ENCODE results near the gene STK32B. TPM values are rescaled to one million over a fixed set of nuclear protein-coding genes. Genes with fewer than 3 reads are reported as not detected.
"Not testable (repeated sequence)": the region's sequence is repeated elsewhere in the genome, so short reads cannot be mapped to it uniquely, and the experiment has no call there.

STK32B gene
- total RNA-seq, 4 donors from 2014 or later, result 3.0 to 33.8 (median 4.3) TPM

DNA sequence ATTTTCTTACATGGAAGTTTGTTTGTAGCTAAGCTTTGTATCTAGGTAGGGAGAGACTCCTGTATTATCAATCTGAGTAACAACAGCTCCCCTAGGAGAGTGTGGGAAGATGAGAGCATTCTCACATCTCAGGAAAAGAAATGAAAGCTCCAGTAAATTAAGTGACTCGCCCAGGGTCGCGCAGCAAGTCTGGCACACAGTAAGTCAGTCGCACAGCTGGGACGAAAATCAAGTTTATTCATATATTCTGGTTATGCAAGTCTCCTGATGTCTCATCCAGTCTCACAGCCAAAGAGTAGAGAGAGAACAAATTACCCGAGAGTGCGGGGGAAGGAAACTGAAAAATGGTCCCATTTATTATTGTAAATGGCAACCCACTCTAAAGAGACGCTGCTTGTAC is 216.1 kb downstream of the STK32B start:
- Histone ChIP-seq H3K4me1 (no peaks in the 10 kb centered on the region), H3K9me3 (no peaks in the 10 kb centered on the region), H3K27ac (no peak overlapping the region), H3K27me3 (no peaks in the 10 kb centered on the region), H3K36me3 (no peaks in the 10 kb centered on the region), H3K4me3 (no peak overlapping the region)
- intact Hi-C loops (cut with DNase I; ENCODE audit: low total_unique reads), result no loop called here
- DNase-seq, result no peak
- TF ChIP-seq, protein P1, sequence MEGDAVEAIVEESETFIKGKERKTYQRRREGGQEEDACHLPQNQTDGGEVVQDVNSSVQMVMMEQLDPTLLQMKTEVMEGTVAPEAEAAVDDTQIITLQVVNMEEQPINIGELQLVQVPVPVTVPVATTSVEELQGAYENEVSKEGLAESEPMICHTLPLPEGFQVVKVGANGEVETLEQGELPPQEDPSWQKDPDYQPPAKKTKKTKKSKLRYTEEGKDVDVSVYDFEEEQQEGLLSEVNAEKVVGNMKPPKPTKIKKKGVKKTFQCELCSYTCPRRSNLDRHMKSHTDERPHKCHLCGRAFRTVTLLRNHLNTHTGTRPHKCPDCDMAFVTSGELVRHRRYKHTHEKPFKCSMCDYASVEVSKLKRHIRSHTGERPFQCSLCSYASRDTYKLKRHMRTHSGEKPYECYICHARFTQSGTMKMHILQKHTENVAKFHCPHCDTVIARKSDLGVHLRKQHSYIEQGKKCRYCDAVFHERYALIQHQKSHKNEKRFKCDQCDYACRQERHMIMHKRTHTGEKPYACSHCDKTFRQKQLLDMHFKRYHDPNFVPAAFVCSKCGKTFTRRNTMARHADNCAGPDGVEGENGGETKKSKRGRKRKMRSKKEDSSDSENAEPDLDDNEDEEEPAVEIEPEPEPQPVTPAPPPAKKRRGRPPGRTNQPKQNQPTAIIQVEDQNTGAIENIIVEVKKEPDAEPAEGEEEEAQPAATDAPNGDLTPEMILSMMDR (IDR thresholded peaks at IDR 0.05), result no peak
- TF ChIP-seq POLR2A (IDR thresholded peaks at IDR 0.05), result no peak

GRCh38 chr4:5276475-5277075 is 225.3 kb downstream of the STK32B start:
- Histone ChIP-seq H3K36me3 (no peaks in the 10 kb centered on the region), H3K4me1 (no peaks in the 10 kb centered on the region), H3K9me3 (no peaks in the 10 kb centered on the region), H3K4me3 (no peak overlapping the region), H3K27ac (no peak overlapping the region), H3K27me3 (no peaks in the 10 kb centered on the region)
- no peak for DNase-seq
- TF ChIP-seq, protein P1 (IDR thresholded peaks at IDR 0.05), result no peak
- TF ChIP-seq POLR2A (IDR thresholded peaks at IDR 0.05), result no peak
- intact Hi-C loops (cut with DNase I; ENCODE audit: low total_unique reads), result no loop called here

DNA sequence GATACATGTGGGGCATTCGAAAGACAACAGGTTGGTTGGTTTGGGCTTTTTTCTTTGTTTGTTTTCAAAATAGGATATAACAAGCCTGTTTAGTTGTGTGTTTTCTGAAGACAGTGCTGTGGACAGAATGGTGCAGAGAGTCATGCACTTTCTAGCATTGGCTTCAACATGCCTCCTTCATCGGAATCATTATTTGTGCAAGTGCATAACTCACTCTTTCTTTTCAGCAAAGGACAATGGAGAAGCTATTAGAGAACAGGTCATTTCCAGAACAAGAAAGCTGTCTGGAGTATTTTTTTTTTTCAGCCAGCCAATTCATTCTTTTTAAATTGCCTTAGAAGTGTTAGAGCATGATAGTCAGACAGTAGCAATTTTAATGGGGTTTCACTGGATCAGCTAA is 225.8 kb downstream of the STK32B start:
- Histone ChIP-seq H3K4me3 (no peak overlapping the region), H3K4me1 (no peaks in the 10 kb centered on the region), H3K36me3 (no peaks in the 10 kb centered on the region), H3K27me3 (no peaks in the 10 kb centered on the region), H3K9me3 (no peaks in the 10 kb centered on the region), H3K27ac (no peak overlapping the region)
- DNase-seq, result no peak
- intact Hi-C loops (cut with DNase I; ENCODE audit: low total_unique reads), result no loop called here
- TF ChIP-seq, protein P1 (IDR thresholded peaks at IDR 0.05), result no peak
- TF ChIP-seq POLR2A (IDR thresholded peaks at IDR 0.05), result no peak

DNA sequence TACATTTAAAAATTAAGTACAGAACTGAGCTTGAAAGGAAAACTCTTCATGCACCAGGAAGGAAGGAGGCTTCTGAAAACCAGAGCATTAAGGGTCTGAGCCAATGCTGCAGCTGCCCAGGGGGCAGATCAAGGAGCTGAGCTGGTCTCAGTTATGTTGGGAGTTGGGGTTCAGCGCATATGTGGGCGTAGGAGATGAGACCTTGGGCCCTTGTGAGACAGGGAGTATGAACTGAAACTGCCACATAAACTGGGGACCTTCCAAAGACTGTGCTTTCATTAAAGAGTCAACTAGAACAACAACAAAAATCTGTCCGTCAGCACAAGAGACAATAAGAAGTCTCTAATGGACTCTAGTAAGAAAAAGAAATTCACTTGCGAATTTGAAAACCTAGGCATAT is 226.9 kb downstream of the STK32B start:
- intact Hi-C loops (cut with DNase I; ENCODE audit: low total_unique reads), result no loop called here
- TF ChIP-seq, protein P1 (IDR thresholded peaks at IDR 0.05), result no peak
- no peak for TF ChIP-seq POLR2A (IDR thresholded peaks at IDR 0.05)

GRCh38 chr4:5280069-5280468 is 228.8 kb downstream of the STK32B start:
- H3K36me3 ChIP-seq; H3K4me1 ChIP-seq; H3K4me3 ChIP-seq; intact Hi-C loops (cut with DNase I; ENCODE audit: low total_unique reads); H3K27me3 ChIP-seq; H3K9me3 ChIP-seq; DNase-seq; H3K27ac ChIP-seq: not testable (repeated sequence)

More for the DNA sequence above, 226.9 kb downstream of the STK32B start:
- H3K27me3 ChIP-seq, result no peaks in the 10 kb centered on the region
- DNase-seq, result no peak
- H3K36me3 ChIP-seq, result no peaks in the 10 kb centered on the region
- H3K27ac ChIP-seq, result no peak overlapping the region
- no peaks in the 10 kb centered on the region for H3K4me1 ChIP-seq
- no peak overlapping the region for H3K4me3 ChIP-seq
- H3K9me3 ChIP-seq, result no peaks in the 10 kb centered on the region

- no peaks in the 10 kb centered on the region for H3K4me1 ChIP-seq
- no peaks in the 10 kb centered on the region for H3K9me3 ChIP-seq
- no peak overlapping the region for H3K27ac ChIP-seq
- H3K4me3 ChIP-seq, result no peak overlapping the region
- H3K27me3 ChIP-seq, result no peaks in the 10 kb centered on the region
- TF ChIP-seq, protein P1 (IDR thresholded peaks at IDR 0.05), result no peak
- TF ChIP-seq POLR2A (IDR thresholded peaks at IDR 0.05), result no peak
- DNase-seq, result no peak
- intact Hi-C loops (cut with DNase I; ENCODE audit: low total_unique reads), result no loop called here
- no peaks in the 10 kb centered on the region for H3K36me3 ChIP-seq
These were observed 229.5 kb downstream of the STK32B start for GRCh38 chr4:5280828-5281227.
